ENCODE data around the gene RABIF.
"Not testable (repeated sequence)": the region's sequence is repeated elsewhere in the genome, so short reads cannot be mapped to it uniquely, and the experiment has no call there.

The RABIF gene

DNA sequence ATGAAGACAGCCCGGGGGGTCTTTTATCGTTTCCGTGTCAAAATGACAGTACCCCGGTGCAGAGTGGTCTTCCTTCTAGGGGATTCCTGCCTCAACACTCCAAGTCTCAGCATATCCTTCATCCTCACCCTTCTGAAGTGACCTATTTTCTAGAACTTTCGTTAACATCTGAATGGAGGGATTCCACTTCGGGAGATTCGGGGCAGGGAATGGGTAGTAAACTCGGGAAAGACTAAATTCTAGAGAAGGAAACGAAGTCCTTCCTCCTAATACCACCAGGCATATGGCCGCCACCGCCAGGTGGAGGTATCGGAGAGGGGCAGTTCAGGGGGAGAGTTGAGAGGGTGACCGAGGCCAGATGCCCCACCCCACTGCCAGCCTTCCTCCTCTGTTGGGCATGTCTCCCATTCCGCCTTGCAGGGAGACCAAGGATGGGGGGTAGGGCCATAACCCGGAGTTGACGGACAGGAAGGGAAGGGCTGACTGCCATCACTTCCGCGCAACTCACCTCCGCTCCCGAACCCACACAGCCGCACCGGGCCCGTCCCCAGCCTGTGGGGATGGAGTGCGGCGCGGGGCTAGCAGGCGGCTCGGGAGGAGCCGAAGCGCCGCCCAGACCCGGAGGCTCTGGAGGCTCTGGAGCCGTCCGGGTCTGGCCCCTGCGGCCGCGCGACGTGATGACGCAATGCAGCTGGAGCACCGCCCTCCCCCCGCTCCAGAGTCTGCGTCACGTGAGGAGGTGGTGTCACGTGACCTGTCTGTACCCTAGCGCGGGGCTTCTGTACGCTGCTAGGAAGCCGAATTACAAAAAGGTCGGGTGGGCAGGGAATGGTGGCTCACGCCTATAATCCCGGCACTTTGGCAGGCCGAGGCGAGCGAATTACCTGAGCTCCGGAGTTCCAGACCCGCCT is 37.9 kb upstream of the RABIF start, which contains the start of gene KLHL12:
Gene KLHL12 (minus strand): TSS at position 654 of the 911 bp plus-strand sequence. CDS start 2,072 bp downstream, outside the sequence.
- DNase-seq (ENCODE audit: low read depth, low spot score), result peak; percentile 97
- TF ChIP-seq, protein P1, sequence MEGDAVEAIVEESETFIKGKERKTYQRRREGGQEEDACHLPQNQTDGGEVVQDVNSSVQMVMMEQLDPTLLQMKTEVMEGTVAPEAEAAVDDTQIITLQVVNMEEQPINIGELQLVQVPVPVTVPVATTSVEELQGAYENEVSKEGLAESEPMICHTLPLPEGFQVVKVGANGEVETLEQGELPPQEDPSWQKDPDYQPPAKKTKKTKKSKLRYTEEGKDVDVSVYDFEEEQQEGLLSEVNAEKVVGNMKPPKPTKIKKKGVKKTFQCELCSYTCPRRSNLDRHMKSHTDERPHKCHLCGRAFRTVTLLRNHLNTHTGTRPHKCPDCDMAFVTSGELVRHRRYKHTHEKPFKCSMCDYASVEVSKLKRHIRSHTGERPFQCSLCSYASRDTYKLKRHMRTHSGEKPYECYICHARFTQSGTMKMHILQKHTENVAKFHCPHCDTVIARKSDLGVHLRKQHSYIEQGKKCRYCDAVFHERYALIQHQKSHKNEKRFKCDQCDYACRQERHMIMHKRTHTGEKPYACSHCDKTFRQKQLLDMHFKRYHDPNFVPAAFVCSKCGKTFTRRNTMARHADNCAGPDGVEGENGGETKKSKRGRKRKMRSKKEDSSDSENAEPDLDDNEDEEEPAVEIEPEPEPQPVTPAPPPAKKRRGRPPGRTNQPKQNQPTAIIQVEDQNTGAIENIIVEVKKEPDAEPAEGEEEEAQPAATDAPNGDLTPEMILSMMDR (IDR thresholded peaks at IDR 0.05; ENCODE audit: low read depth, low read length), result peak; percentile 70
- peak within 1 kb of the TSS; percentile 98 for H3K4me3 ChIP-seq (ENCODE audit: low read depth, low read length)
- in situ Hi-C loops (cut with HindIII; ENCODE audit: low sequenced_read_pairs), result no loop called here

DNA sequence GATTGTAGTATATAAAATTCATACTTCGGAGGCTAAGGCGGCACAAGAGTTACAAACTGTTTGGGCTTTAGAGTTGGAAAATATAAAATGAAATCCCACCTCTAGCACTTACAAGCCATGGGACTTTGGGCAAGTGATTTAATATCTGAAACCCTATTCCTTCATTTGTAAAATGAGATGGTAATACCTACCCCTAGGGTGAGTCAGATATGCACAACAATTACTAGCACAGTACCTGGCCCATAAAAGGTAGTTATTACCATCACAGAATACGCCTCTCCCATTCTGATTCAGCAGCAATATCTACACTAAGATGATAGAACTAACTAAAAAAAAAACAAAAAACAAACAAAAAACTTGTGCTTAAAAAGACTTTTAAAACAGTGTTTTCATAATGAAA is 34.6 kb upstream of the RABIF start:
- H3K4me3 ChIP-seq (ENCODE audit: low read depth, low read length), result no peak overlapping the region
- no peak for DNase-seq (ENCODE audit: low read depth, low spot score)
- in situ Hi-C loops (cut with HindIII; ENCODE audit: low sequenced_read_pairs), result no loop called here
- TF ChIP-seq, protein P1 (IDR thresholded peaks at IDR 0.05; ENCODE audit: low read depth, low read length), result no peak

GRCh38 chr1:202919615-202920014 is 30.7 kb upstream of the RABIF start:
- no peak overlapping the region for H3K4me3 ChIP-seq (ENCODE audit: low read depth, low read length)
- no peak for DNase-seq (ENCODE audit: low read depth, low spot score)
- in situ Hi-C loops (cut with HindIII; ENCODE audit: low sequenced_read_pairs), result no loop called here
- TF ChIP-seq, protein P1 (IDR thresholded peaks at IDR 0.05; ENCODE audit: low read depth, low read length), result no peak

GRCh38 chr1:202915146-202915545 is 26.2 kb upstream of the RABIF start:
- in situ Hi-C loops (cut with HindIII; ENCODE audit: low sequenced_read_pairs), result no loop called here
- TF ChIP-seq, protein P1 (IDR thresholded peaks at IDR 0.05; ENCODE audit: low read depth, low read length), result no peak
- DNase-seq (ENCODE audit: low read depth, low spot score), result no peak
- no peak overlapping the region for H3K4me3 ChIP-seq (ENCODE audit: low read depth, low read length)

DNA sequence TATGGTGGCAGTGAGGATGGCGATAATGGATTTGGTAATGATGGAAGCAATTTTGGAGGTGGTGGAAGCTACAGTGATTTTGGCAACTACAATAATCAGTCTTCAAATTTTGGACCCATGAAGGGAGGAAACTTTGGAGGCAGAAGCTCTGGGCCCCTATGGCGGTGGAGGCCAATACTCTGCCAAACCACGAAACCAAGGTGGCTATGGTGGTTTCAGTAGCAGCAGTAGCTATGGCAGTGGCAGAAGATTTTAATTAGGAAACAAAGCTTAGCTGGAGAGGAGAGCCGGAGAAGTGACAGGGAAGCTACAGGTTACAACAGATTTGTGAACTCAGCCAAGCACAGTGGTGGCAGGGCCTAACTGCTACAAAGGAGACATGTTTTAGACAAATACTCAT is 23.5 kb upstream of the RABIF start:
- in situ Hi-C loops (cut with HindIII; ENCODE audit: low sequenced_read_pairs); H3K4me3 ChIP-seq (ENCODE audit: low read depth, low read length); DNase-seq (ENCODE audit: low read depth, low spot score): not testable (repeated sequence)

DNA sequence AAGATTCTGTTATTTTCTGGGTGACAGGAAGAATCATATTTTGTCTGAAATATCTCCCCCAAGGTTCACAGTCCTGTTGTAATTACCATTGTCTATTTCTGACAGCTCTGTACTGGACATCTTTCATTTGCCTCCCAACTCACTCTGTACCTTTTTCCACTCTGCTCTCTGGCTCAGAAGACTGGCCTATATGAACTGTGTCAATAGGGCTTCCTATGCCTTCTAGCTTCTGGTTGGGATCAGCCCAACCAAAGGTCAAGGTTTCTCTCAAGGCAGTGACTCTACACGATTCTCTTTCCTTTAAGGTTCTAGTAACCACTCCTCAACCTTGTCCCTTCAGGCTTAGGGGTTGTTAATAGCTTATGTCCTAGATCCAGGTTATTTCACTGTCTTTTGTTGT is 20.5 kb upstream of the RABIF start:
- in situ Hi-C loops (cut with HindIII; ENCODE audit: low sequenced_read_pairs), result no loop called here
- TF ChIP-seq, protein P1 (IDR thresholded peaks at IDR 0.05; ENCODE audit: low read depth, low read length), result no peak
- no peak overlapping the region for H3K4me3 ChIP-seq (ENCODE audit: low read depth, low read length)
- no peak for DNase-seq (ENCODE audit: low read depth, low spot score)

DNA sequence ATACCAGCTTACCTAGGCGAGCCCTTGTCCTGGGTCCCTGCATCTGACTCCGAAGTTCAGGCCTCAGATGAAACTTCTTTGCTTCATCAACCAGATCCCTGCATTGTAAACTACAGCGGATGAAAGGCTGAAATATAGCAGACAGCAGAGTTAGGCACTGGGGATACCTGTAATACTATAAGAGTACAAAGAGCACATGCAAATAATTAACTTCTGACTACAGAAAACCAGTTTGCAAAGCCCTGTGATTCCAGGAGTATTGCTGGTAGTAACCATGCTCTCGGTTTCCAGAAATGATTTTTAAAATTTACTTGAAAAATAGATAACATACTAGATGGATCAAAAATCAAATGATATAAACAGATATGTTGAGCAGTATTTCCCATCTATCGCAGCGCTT is 20.0 kb upstream of the RABIF start:
- in situ Hi-C loops (cut with HindIII; ENCODE audit: low sequenced_read_pairs), result no loop called here
- no peak overlapping the region for H3K4me3 ChIP-seq (ENCODE audit: low read depth, low read length)
- DNase-seq (ENCODE audit: low read depth, low spot score), result no peak
- TF ChIP-seq, protein P1 (IDR thresholded peaks at IDR 0.05; ENCODE audit: low read depth, low read length), result no peak
